Heart right ventricle (tissue), 16 donors: Measurements from ENCODE around the gene MAP3K21. TPM values are rescaled to one million over a fixed set of nuclear protein-coding genes. Genes with fewer than 3 reads are reported as not detected.

Source experiments
- ATAC-seq, 8 donors: fragments of 200-7000 bp; cut with Tn5 transposase; one replicate each; pipeline ENCODE4 v1.9.1; 2020; ENCODE audit warnings: mild to moderate bottlenecking in 8 of 8, moderate library complexity in 8 of 8, moderate number of reproducible peaks in 1 of 8
- DNase-seq, 2 donors: peaks; one replicate each; pipeline ENCODE4 v3.0.0-alpha.2; 2020
- H3K27ac ChIP-seq, 10 donors: fragments of 200-600 bp; sonication (generic) in 2 of 10; one replicate each; pipeline versions ENCODE4 v1.5.0 to v1.8.0; 2020 to 2022; ENCODE audit warnings: mild to moderate bottlenecking in 3 of 10
- H3K27me3 ChIP-seq, 7 donors: fragments of 200-600 bp; one replicate each; pipeline ENCODE4 v1.8.0; 2021 to 2022; ENCODE audit warnings: mild to moderate bottlenecking in 2 of 7
- H3K36me3 ChIP-seq, 9 donors: fragments of 200-600 bp; sonication (generic) in 1 of 9; one replicate each; pipeline versions ENCODE4 v1.5.0 to v1.8.0; 2020 to 2022; ENCODE audit warnings: mild to moderate bottlenecking in 2 of 9
- H3K4me1 ChIP-seq, 9 donors: fragments of 200-600 bp; sonication (generic) in 1 of 9; one replicate each; pipeline versions ENCODE4 v1.5.0 to v1.8.0; 2020 to 2022; ENCODE audit warnings: mild to moderate bottlenecking in 4 of 9
- H3K4me3 ChIP-seq, 10 donors: fragments of 200-600 bp; sonication (generic) in 2 of 10; one replicate each; pipeline versions ENCODE4 v1.5.0 to v1.8.0; 2020 to 2022; ENCODE audit warnings: mild to moderate bottlenecking in 7 of 10, moderate library complexity in 2 of 10
- H3K9me3 ChIP-seq, 11 donors: fragments of 200-600 bp in 10 of 11; sonication (generic) in 2 of 11; one replicate each; pipeline versions ENCODE4 v1.5.0 to v1.8.0; 2013 to 2022; ENCODE audit warnings: mild to moderate bottlenecking in 2 of 11, control low read depth in 1 of 11, moderate library complexity in 1 of 11
- CTCF ChIP-seq, 9 donors: fragments of 200-600 bp; sonication (generic) in 2 of 9; IDR thresholded peaks; one replicate each; pipeline versions ENCODE4 v1.5.0 to v1.8.0; 2021 to 2022; ENCODE audit warnings: antibody characterized with exemption in 9 of 9, mild to moderate bottlenecking in 5 of 9, moderate library complexity in 1 of 9
- WGBS, 2 donors: extraction: QIAGEN DNeasy Blood & Tissue Kit; methylation state at CpG; one replicate each; pipeline ENCODE4 v1.1.7; 2013; ENCODE audit warnings: inconsistent platforms in 1 of 2; 5-methylcytosine and 5-hydroxymethylcytosine counted together
- intact Hi-C, 10 donors: fragments of 100-400 bp; cut with DNase I; formaldehyde crosslinking; loops; one replicate each; pipeline versions ENCODE4 v1.11.1 to v1.14.2; 2022
- polyA plus RNA-seq, 2 donors: library from polyadenylated mRNA; stranded (reverse); fragments of 200-250 nt; gene quantifications; one replicate each; pipeline ENCODE4 v1.2.3, GENCODE V29; 2013
- total RNA-seq, 10 donors: library from RNA; stranded (reverse); fragmentation: NEBNext Ultra II Directional in 3 of 10; extraction: Animal tissue kit (Norgen Biotek cat#: 25700) in 3 of 10; gene quantifications; one replicate each; pipeline versions ENCODE4 v1.2.1 to v1.2.4, GENCODE V29; 2021 to 2023
- donor health status: Arrhythmogenic right ventricular cardiomyopathy.
- donor health status: ischemic (EF 13 %, LVEDD 7.1; RV severe dilation, severe dysfunction).
- donor health status: healthy with polysubstance abuse.
- donor health status: DM: no; HTN: yes; CAD: no.
- donor health status: DM: no; HTN: no; CAD: no.
- donor health status: ischemic (EF 25% LVEDD 6.9; RV normal size, moderate dysfunction).
- donor health status: ischemic (EF 25% LVEDD 5.7; RV mildly dilated, moderate dysfunction).
- donor health status: healthy.
- donor health status: DM: yes; HTN: yes; CAD: no.
- donor health status: Ischemic cardiomyopathy.
- donor health status: ischemic (EF 35%, LVEDD 5.7; RV mildly dilated, moderate dysfunction).
- donor health status: nonischemic (EF 11% LVEDD 7.7; RV severe dilation, severe dysfunction).
- donor health status: DM: yes; HTN: yes; CAD: no.
- donor health status: PGD.
- donor health status: ischemic (EF 29% LVEDD 5.4; RV normal size, mild dysfunction).
- donor health status: nonischemic (EF 23%, LVEDD 6.1; RV moderate dilation, normal function).

The MAP3K21 gene
- total and polyA plus RNA-seq, 12 donors: 0.07 to 0.47 (median 0.17) TPM

- no peak for DNase-seq
- peaks cover 0 to 30% (median 10%) of the 10 kb centered on the region in 7 donors for H3K27me3 ChIP-seq
- intact Hi-C loops: loop anchor here in 2 of 10 donors (10.0 kb wide), 1 partner anchor 705 kb away; no protein-coding TSS in a partner anchor
- no peak for TF ChIP-seq CTCF (IDR thresholded peaks at IDR 0.05)
- H3K4me3 ChIP-seq: no peak overlapping the region
- no peaks in the 10 kb centered on the region for H3K9me3 ChIP-seq
- no peaks in the 10 kb centered on the region for H3K4me1 ChIP-seq
- H3K36me3 ChIP-seq: no peaks in the 10 kb centered on the region
- ATAC-seq: no peak
- 97 to 99% methylated on average over 2 of the region's 2 CpGs for WGBS, 2 donors
- no peak overlapping the region for H3K27ac ChIP-seq
Measured at GRCh38 chr1:233359905-233360304, 32.4 kb downstream of the MAP3K21 start.

GRCh38 chr1:233360525-233361102 lies 33.1 kb downstream of the MAP3K21 start:
- no peaks in the 10 kb centered on the region for H3K9me3 ChIP-seq
- intact Hi-C loops: loop anchor here in 2 of 10 donors (10.0 kb wide), 1 partner anchor 704 kb away; no protein-coding TSS in a partner anchor
- no peak for TF ChIP-seq CTCF (IDR thresholded peaks at IDR 0.05)
- no peaks in the 10 kb centered on the region for H3K36me3 ChIP-seq
- no peak for ATAC-seq
- H3K4me1 ChIP-seq: no peaks in the 10 kb centered on the region
- DNase-seq: no peak
- no peak overlapping the region for H3K27ac ChIP-seq
- H3K4me3 ChIP-seq: no peak overlapping the region
- 78% methylated on average over 6 of the region's 6 CpGs for WGBS, 2 donors
- peaks cover 0 to 30% (median 11%) of the 10 kb centered on the region in 7 donors for H3K27me3 ChIP-seq

GRCh38 chr1:233361876-233362275 lies 34.4 kb downstream of the MAP3K21 start:
- TF ChIP-seq CTCF (IDR thresholded peaks at IDR 0.05): no peak
- ATAC-seq: no peak
- no peak for DNase-seq
- H3K27ac ChIP-seq: no peak overlapping the region
- no peaks in the 10 kb centered on the region for H3K9me3 ChIP-seq
- H3K27me3 ChIP-seq: peaks cover 0 to 25% (median 11%) of the 10 kb centered on the region in 7 donors
- H3K4me3 ChIP-seq: no peak overlapping the region
- intact Hi-C loops: loop anchor here in 2 of 10 donors (10.0 kb wide), 1 partner anchor 703 kb away; no protein-coding TSS in a partner anchor
- 41% methylated on average over 19 of the region's 19 CpGs for WGBS, 2 donors
- H3K4me1 ChIP-seq: no peaks in the 10 kb centered on the region
- no peaks in the 10 kb centered on the region for H3K36me3 ChIP-seq

GRCh38 chr1:233362743-233363142 lies 35.2 kb downstream of the MAP3K21 start:
- no peak for ATAC-seq
- Histone ChIP-seq H3K4me1 (no peaks in the 10 kb centered on the region), H3K4me3 (no peak overlapping the region), H3K9me3 (no peaks in the 10 kb centered on the region), H3K27ac (no peak overlapping the region), H3K36me3 (no peaks in the 10 kb centered on the region), H3K27me3 (peaks cover 0 to 25% (median 11%) of the 10 kb centered on the region in 7 donors)
- intact Hi-C loops: loop anchor here in 2 of 10 donors (10.0 kb wide), 1 partner anchor 702 kb away; no protein-coding TSS in a partner anchor
- 86 to 100% methylated on average over 1 of the region's 1 CpG for WGBS, 2 donors
- TF ChIP-seq CTCF (IDR thresholded peaks at IDR 0.05): no peak
- DNase-seq: no peak
